Testis (tissue), 3 donors: Measurements from ENCODE around the gene ERLIN1. TPM values are rescaled to one million over a fixed set of nuclear protein-coding genes. Genes with fewer than 3 reads are reported as not detected.

ENCODE experiments used
- DNase-seq: peaks from one replicate; pipeline ENCODE4 v3.0.0-alpha.2; 2019
- H3K27ac ChIP-seq, 2 donors: fragments of 200-600 bp; sonication (generic); one replicate each; pipeline ENCODE4 v1.5.1; 2019
- H3K27me3 ChIP-seq: fragments of 200-600 bp; sonication (generic); one replicate; pipeline ENCODE4 v1.5.1; 2019
- H3K36me3 ChIP-seq: fragments of 200-600 bp; sonication (generic); one replicate; pipeline ENCODE4 v1.5.1; 2017; ENCODE audit warnings: low read depth; ENCODE audit errors: missing control alignments
- H3K4me1 ChIP-seq: fragments of 200-600 bp; sonication (generic); one replicate; pipeline ENCODE4 v1.5.1; 2019
- H3K4me3 ChIP-seq, 2 donors: fragments of 200-600 bp; sonication (generic); one replicate each; pipeline ENCODE4 v1.5.1; 2017 to 2019
- H3K9me3 ChIP-seq: fragments of 200-600 bp; sonication (generic); one replicate; pipeline ENCODE4 v1.5.1; 2017
- POLR2A ChIP-seq: fragments of 450-650 bp; IDR thresholded peaks from one replicate; pipeline ENCODE4 v1.6.1; 2017; ENCODE audit warnings: antibody characterized with exemption, mild to moderate bottlenecking, moderate library complexity
- WGBS, 2 donors: methylation state at CpG; one replicate each; pipeline ENCODE4 v1.1.5; 2018; 5-methylcytosine and 5-hydroxymethylcytosine counted together
- intact Hi-C: fragments of 100-400 bp; cut with DNase I; formaldehyde crosslinking; loops from one replicate; pipeline ENCODE4 v1.15.1; 2023; ENCODE audit warnings: low total_unique reads
- polyA plus RNA-seq: library from polyadenylated mRNA; stranded (reverse); fragments of 350-450 nt; fragmentation: Illumina TruSeq; extraction: RNeasy Lipid Tissue Mini Kit (QIAGEN cat#74804); gene quantifications from one replicate; pipeline ENCODE4 v1.2.3, GENCODE V29; 2014; ENCODE audit warnings: low read depth, low replicate concordance; ENCODE audit not compliant: insufficient read depth
- total RNA-seq, 2 donors: library from RNA; depleted of rRNA; stranded (reverse); fragments of >200 nt; gene quantifications; one replicate each; pipeline ENCODE4 v1.2.3, GENCODE V29; 2016
- TF ChIP-seq, protein P1 (sequence below), 3 experiments: fragments of 450-650 bp in 2 of 3; fragments of 200-600 bp in 1 of 3; sonication (generic) in 1 of 3; IDR thresholded peaks; one replicate each; pipeline ENCODE4 v1.5.1; 2016 to 2019; ENCODE audit warnings: antibody characterized with exemption in 3 of 3, mild to moderate bottlenecking in 2 of 3, moderate library complexity in 1 of 3

ERLIN1 gene
- total and polyA plus RNA-seq, 3 donors from 2014 or later, result 27.9 to 62.7 (median 32.5) TPM

- Histone ChIP-seq H3K27ac (peak overlapping the region in 1 of 2 donors; percentile 38), H3K36me3 (no peaks in the 10 kb centered on the region), H3K4me3 (no peak overlapping the region), H3K27me3 (no peaks in the 10 kb centered on the region), H3K4me1 (no peaks in the 10 kb centered on the region), H3K9me3 (no peaks in the 10 kb centered on the region)
- TF ChIP-seq, protein P1, sequence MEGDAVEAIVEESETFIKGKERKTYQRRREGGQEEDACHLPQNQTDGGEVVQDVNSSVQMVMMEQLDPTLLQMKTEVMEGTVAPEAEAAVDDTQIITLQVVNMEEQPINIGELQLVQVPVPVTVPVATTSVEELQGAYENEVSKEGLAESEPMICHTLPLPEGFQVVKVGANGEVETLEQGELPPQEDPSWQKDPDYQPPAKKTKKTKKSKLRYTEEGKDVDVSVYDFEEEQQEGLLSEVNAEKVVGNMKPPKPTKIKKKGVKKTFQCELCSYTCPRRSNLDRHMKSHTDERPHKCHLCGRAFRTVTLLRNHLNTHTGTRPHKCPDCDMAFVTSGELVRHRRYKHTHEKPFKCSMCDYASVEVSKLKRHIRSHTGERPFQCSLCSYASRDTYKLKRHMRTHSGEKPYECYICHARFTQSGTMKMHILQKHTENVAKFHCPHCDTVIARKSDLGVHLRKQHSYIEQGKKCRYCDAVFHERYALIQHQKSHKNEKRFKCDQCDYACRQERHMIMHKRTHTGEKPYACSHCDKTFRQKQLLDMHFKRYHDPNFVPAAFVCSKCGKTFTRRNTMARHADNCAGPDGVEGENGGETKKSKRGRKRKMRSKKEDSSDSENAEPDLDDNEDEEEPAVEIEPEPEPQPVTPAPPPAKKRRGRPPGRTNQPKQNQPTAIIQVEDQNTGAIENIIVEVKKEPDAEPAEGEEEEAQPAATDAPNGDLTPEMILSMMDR (IDR thresholded peaks at IDR 0.05), result no peak
- intact Hi-C loops, result no loop called here
- DNase-seq, result no peak
- WGBS, 2 donors, result 54 to 58% methylated on average over 5 of the region's 5 CpGs
These were observed 18.1 kb downstream of the ERLIN1 start for GRCh38 chr10:100167553-100168312.

DNA sequence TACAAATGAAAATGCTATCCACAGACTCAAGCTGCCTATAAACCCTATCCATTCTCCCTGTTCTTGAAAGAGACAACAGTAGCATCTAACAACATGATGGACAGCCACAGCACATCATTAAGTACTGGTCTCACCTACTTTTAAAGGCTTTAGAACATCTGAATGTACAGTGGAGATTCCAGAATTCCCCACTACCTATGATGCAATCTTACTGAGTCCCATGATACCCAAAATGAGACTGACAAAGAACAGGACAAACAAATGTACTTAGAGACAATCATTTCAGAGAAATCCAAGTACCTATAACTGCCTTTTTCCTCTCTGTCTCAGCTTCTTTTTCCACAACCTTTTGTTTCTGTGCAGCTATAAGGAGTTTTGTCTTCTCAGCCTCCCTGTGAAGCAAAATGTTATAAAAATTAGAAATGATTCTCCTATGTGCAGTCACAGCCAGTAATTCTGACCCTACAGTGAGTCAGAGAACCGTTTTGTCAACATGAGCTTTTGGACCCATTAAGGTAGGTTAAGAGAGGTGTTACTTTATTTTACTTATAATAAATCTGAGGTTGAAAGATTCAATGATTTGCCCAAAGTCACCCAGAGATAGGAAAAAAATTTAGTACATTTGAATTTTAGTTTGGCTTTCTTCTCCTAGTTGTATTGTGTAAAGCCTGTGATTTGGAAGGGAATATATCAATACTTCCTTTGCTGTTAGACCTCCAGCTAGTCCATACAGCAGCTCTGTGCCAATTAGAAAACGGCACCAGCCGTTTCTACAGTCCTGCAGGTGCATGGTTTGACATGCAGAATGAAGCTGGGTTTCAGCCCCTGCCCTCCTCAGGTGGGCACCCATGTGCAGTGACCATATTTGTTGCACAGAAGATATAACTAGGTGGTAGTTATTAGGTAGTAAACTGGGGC lies 21.9 kb downstream of the ERLIN1 start:
- 90 to 94% methylated on average over 3 of the region's 3 CpGs for WGBS, 2 donors
- no peaks in the 10 kb centered on the region for H3K4me1 ChIP-seq
- no peaks in the 10 kb centered on the region for H3K9me3 ChIP-seq
- no peaks in the 10 kb centered on the region for H3K27me3 ChIP-seq
- DNase-seq, result no peak
- TF ChIP-seq, protein P1 (IDR thresholded peaks at IDR 0.05), result no peak
- TF ChIP-seq POLR2A, result no peak
- intact Hi-C loops, result no loop called here
- H3K27ac ChIP-seq, result no peak overlapping the region
- no peak overlapping the region for H3K4me3 ChIP-seq
- no peaks in the 10 kb centered on the region for H3K36me3 ChIP-seq

GRCh38 chr10:100162696-100163095 lies 23.1 kb downstream of the ERLIN1 start:
- no peaks in the 10 kb centered on the region for H3K36me3 ChIP-seq
- H3K9me3 ChIP-seq, result no peaks in the 10 kb centered on the region
- intact Hi-C loops, result no loop called here
- DNase-seq, result no peak
- H3K27ac ChIP-seq, result no peak overlapping the region
- H3K4me1 ChIP-seq, result no peaks in the 10 kb centered on the region
- no peaks in the 10 kb centered on the region for H3K27me3 ChIP-seq
- TF ChIP-seq, protein P1 (IDR thresholded peaks at IDR 0.05), result no peak
- no peak for TF ChIP-seq POLR2A
- H3K4me3 ChIP-seq, result no peak overlapping the region
- 90 to 93% methylated on average over 3 of the region's 3 CpGs for WGBS, 2 donors

DNA sequence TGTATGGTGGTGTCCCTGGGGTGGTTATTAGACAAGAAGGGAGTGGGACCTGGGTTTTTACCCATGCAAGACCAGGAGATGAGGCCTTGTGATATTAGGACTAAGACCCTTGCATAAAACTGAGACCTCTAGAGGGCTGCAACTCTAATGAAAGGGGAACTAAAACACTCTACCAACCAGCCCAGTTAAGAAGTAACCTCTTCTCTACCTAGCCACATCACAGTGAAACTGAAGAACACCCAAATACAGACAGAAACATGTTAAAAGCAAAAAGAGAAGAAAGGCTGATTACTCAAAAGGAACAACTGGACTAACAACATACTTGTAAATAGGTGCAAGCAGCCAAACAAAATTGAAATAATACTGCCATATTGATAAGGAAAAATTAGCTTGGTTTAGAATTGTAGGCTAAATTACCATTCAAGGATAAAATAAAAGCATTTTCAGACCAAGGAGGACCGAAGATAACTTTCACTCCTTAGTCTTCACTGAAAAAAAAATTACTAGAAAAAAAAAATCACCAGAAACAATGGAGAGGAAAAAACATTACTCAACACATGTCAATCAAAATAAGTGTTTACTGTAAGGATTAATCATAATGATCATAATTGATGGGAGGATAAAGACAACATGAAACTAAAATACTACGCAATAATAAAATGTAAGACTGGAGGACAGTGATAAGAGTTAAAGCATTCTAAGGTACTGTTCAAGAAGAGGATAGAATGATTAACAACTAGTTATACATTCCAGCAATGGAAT lies 27.6 kb downstream of the ERLIN1 start:
- no peak overlapping the region for H3K27ac ChIP-seq
- intact Hi-C loops, result no loop called here
- no peak overlapping the region for H3K4me3 ChIP-seq
- H3K4me1 ChIP-seq, result no peaks in the 10 kb centered on the region
- no peaks in the 10 kb centered on the region for H3K9me3 ChIP-seq
- WGBS, 2 donors, result 74 to 81% methylated on average over 2 of the region's 2 CpGs
- no peak for TF ChIP-seq POLR2A
- TF ChIP-seq, protein P1 (IDR thresholded peaks at IDR 0.05), result no peak
- H3K27me3 ChIP-seq, result no peaks in the 10 kb centered on the region
- H3K36me3 ChIP-seq, result no peaks in the 10 kb centered on the region
- no peak for DNase-seq
